GM11168 (cell line): Measurements from ENCODE around the gene POLR3K.
"Not testable (repeated sequence)": the region's sequence is repeated elsewhere in the genome, so short reads cannot be mapped to it uniquely, and the experiment has no call there.

ENCODE experiments used
- in situ Hi-C: fragments of 300-500 bp; cut with MboI; formaldehyde crosslinking; loops from one replicate; pipeline ENCODE4 v1.12.0; 2022; ENCODE audit warnings: low sequenced_read_pairs; ENCODE audit not compliant: unreplicated experiment

Gene POLR3K

DNA sequence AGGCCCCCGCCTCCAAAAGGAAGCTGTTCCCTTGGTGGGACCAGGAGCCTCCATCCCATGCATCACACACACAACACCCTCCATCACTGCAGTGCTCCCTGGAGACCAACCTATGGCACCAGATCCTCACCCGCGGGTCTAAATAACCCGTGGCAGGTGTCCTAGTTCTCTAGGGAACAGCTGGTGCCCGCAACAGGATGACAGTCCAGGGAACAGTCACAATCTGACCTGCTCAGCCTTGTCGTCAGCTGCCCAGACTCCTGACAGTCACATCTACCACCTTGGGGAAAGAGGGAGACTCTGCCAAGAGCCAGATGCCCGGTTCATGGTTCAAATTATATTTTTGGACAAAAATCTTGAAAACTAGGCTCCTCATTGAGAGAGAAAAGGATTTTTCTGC lies 22.8 kb downstream of the POLR3K start:
- in situ Hi-C loops, result not testable (repeated sequence)

DNA sequence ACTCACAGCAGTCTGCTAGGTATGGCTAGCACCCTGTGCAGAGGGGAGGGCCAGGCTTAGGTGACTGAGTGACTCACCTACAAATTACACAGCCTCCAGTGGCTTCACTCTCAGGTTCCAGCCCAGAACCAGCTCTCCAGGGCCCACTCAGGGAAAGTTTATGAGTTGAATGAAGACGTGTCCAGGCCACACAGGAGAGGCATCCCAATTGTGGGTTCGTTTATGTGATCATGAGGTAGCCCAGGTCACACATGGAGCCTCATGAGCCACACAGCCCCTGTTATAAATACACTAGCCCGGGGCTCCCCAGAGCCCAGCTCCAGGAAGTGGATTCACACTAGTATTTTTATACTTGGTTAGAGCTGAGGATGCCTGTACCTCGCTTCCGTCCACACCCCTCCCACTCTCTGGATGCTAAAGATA lies 27.5 kb downstream of the POLR3K start:
- in situ Hi-C loops, result not testable (repeated sequence)

DNA sequence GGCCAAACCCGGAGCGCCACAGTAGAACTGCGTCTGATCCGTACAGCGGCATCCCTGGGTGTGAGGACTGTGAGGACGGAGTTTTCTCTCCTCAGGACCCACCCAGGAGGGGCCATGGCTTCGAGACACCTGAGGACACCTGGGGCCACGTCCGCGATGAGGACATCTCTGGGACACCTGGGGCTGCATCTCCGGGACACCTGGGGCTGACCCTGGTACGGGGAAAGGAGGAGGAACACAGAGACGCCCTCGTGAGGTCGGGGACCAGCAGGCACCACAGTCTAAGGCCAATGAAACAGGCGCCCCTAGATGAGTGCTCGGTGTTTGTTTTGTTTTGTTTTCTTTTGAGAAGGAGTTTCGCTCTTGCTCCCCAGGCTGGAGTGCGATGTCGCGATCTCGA lies 29.3 kb downstream of the POLR3K start:
- in situ Hi-C loops, result not testable (repeated sequence)

DNA sequence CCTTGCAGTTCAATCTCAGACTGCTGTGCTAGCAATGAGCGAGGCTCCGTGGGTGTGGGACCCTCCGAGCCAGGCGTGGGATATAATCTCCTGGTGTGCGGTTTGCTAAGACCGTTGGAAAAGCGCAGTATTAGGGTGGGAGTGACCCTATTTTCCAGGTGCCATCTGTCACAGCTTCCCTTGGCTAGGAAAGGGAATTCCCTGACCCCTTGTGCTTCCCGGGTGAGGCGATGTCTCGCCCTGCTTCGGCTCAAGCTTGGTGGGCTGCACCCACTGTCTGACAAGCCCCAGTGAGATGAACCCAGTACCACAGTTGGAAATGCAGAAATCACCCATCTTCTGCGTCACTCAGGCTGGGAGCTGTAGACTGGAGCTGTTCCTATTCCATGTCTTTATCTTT lies 32.5 kb downstream of the POLR3K start:
- in situ Hi-C loops, result not testable (repeated sequence)

DNA sequence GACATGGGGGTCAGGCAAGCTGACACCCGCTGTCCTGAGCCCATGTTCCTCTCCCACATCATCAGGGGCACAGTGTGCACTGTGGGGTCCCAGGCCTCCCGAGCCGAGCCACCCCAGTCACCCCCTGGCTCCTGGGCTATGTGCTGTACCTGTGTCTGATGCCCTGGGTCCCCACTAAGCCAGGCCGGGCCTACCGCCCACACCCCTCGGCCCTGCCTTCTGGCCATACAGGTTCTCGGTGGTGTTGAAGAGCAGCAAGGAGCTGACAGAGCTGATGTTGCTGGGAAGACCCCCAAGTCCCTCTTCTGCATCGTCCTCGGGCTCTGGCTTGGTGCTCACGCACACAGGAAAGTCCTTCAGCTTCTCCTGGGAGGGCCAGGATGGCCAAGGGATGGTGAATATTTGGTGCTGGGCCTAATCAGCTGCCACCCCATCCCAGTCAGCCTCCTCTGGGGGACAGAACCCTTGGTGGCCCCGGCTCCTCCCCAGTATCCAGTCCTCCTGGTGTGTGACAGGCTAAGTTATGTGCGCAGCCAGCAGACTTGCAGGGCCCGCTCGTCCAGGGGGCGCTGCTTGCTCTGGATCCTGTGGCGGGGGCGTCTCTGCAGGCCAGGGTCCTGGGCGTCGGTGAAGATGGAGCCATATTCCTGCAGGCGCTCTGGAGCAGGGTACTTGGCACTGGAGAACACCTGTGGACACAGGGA lies 36.2 kb downstream of the POLR3K start:
- in situ Hi-C loops, result not testable (repeated sequence)

DNA sequence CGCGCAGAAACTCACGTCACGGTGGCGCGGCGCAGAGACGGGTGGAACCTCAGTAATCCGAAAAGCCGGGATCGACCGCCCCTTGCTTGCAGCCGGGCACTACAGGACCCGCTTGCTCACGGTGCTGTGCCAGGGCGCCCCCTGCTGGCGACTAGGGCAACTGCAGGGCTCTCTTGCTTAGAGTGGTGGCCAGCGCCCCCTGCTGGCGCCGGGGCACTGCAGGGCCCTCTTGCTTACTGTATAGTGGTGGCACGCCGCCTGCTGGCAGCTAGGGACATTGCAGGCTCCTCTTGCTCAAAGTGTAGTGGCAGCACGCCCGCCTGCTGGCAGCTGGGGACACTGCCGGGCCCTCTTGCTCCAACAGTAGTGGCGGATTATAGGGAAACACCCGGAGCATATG lies 42.6 kb downstream of the POLR3K start:
- in situ Hi-C loops, result not testable (repeated sequence)

DNA sequence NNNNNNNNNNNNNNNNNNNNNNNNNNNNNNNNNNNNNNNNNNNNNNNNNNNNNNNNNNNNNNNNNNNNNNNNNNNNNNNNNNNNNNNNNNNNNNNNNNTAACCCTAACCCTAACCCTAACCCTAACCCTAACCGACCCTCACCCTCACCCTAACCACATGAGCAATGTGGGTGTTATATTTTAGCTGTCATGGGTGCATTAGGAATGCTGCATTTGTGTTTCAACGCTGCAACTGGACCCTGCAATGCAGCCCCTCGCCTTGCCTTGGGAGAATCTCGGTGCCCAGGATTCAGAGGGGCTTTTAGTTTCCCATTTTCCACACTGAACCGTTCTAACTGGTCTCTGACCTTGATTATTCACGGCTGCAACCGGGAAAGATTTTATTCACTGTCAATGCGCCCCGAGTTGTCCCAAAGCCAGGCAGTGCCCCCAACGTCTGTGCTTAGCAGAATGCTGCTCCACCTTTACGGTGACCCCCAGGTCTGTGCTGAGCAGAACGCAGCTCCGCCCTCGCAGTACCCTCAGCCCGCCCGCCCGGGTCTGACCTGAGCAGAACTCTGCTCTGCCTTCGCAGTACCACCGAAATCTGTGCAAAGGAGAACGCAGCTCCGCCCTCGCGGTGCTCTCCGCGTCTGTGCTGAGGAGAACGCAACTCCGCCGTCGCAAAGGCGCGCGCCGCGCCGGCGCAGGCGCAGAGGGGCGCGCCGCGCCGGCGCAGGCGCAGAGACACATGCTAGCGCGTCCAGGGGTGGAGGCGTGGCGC lies 43.3 kb downstream of the POLR3K start:
- in situ Hi-C loops, result no loop called here
